ENCODE results near the gene TAS2R8.

TAS2R8 gene

GRCh38 chr12:10807186-10807585 is at the start of gene TAS2R8:
TSS of gene TAS2R8 (minus strand) at chr12:10807286. CDS start at chr12:10806980, 306 bp downstream.
- no peak for TF ChIP-seq CTCF (IDR thresholded peaks at IDR 0.05; ENCODE audit: insufficient read depth, low read depth, low read length, missing control alignments)
- DNase-seq (ENCODE audit: low read depth), result no peak
- no peak within 1 kb of the TSS for H3K4me3 ChIP-seq (ENCODE audit: low read depth, low read length)

GRCh38 chr12:10855807-10856206 is 48.7 kb upstream of the TAS2R8 start:
- no peak for DNase-seq (ENCODE audit: low read depth)
- TF ChIP-seq CTCF (IDR thresholded peaks at IDR 0.05; ENCODE audit: insufficient read depth, low read depth, low read length, missing control alignments), result no peak
- no peak overlapping the region for H3K4me3 ChIP-seq (ENCODE audit: low read depth, low read length)

GRCh38 chr12:10853776-10854175 is 46.7 kb upstream of the TAS2R8 start:
- no peak for TF ChIP-seq CTCF (IDR thresholded peaks at IDR 0.05; ENCODE audit: insufficient read depth, low read depth, low read length, missing control alignments)

GRCh38 chr12:10851243-10851858 is 44.3 kb upstream of the TAS2R8 start:
- no peak overlapping the region for H3K4me3 ChIP-seq (ENCODE audit: low read depth, low read length)
- TF ChIP-seq CTCF (IDR thresholded peaks at IDR 0.05; ENCODE audit: insufficient read depth, low read depth, low read length, missing control alignments), result no peak
- no peak for DNase-seq (ENCODE audit: low read depth)

More at GRCh38 chr12:10853776-10854175, 46.7 kb upstream of the TAS2R8 start:
- no peak overlapping the region for H3K4me3 ChIP-seq (ENCODE audit: low read depth, low read length)
- DNase-seq (ENCODE audit: low read depth), result no peak

GRCh38 chr12:10849425-10849878 is 42.4 kb upstream of the TAS2R8 start, which contains the start of gene PRR4:
TSS of gene PRR4 (minus strand) at chr12:10849475. CDS start at chr12:10849437, 38 bp downstream.
- no peak for TF ChIP-seq CTCF (IDR thresholded peaks at IDR 0.05; ENCODE audit: insufficient read depth, low read depth, low read length, missing control alignments)
- DNase-seq (ENCODE audit: low read depth), result peak; percentile 23
- no peak within 1 kb of the TSS for H3K4me3 ChIP-seq (ENCODE audit: low read depth, low read length)

GRCh38 chr12:10847744-10848143 is 40.7 kb upstream of the TAS2R8 start:
- no peak for TF ChIP-seq CTCF (IDR thresholded peaks at IDR 0.05; ENCODE audit: insufficient read depth, low read depth, low read length, missing control alignments)
- DNase-seq (ENCODE audit: low read depth), result no peak
- no peak overlapping the region for H3K4me3 ChIP-seq (ENCODE audit: low read depth, low read length)

GRCh38 chr12:10842862-10843261 is 35.8 kb upstream of the TAS2R8 start:
- DNase-seq (ENCODE audit: low read depth), result no peak
- no peak overlapping the region for H3K4me3 ChIP-seq (ENCODE audit: low read depth, low read length)
- TF ChIP-seq CTCF (IDR thresholded peaks at IDR 0.05; ENCODE audit: insufficient read depth, low read depth, low read length, missing control alignments), result no peak

All from GM12865 (cell line).